Cardiac muscle cell (in vitro differentiated cells and primary cell): ENCODE measurements around the gene KCNQ2. TPM values are rescaled to one million over a fixed set of nuclear protein-coding genes. Genes with fewer than 3 reads are reported as not detected.

Experiments used
- DNase-seq, 2 donors: peaks; one replicate each; pipeline versions ENCODE4 v3.0.0 to v3.0.0-alpha.2; 2010 to 2017; ENCODE audit warnings: low read depth in 1 of 2, low spot score in 1 of 2
- H3K27ac ChIP-seq: fragments of 200-600 bp; sonication (generic); 2 replicates; pipeline ENCODE4 v1.5.1; 2016
- H3K27me3 ChIP-seq: fragments of 200-600 bp; sonication (generic); 2 replicates; pipeline ENCODE4 v1.6.0; 2016; ENCODE audit warnings: control low read depth
- H3K36me3 ChIP-seq: fragments of 200-600 bp; sonication (generic); 2 replicates; pipeline ENCODE4 v1.5.1; 2016; ENCODE audit warnings: control low read depth
- H3K4me1 ChIP-seq: fragments of 200-600 bp; sonication (generic); 2 replicates; pipeline ENCODE4 v1.8.1; 2017; ENCODE audit warnings: low read depth, mild to moderate bottlenecking, mixed run types
- H3K4me3 ChIP-seq: fragments of 200-600 bp; sonication (generic); 2 replicates; pipeline ENCODE4 v1.5.1; 2016; ENCODE audit warnings: mild to moderate bottlenecking
- H3K9me3 ChIP-seq: fragments of 200-600 bp; sonication (generic); 2 replicates; pipeline ENCODE4 v1.5.1; 2017; ENCODE audit warnings: low read depth, mild to moderate bottlenecking, control low read depth
- polyA plus RNA-seq: library from polyadenylated mRNA; unstranded; fragments of >200 nt; fragmentation: Nextera tagmentation; extraction: Ambion mirVana; gene quantifications from 2 replicates; pipeline ENCODE4 v1.2.1, GENCODE V29; 2016
- total RNA-seq: library from RNA; depleted of rRNA; stranded (reverse); fragments of >200 nt; gene quantifications from 2 replicates; pipeline ENCODE4 v1.2.3, GENCODE V29; 2016
- TF ChIP-seq, protein P1 (sequence below): IDR thresholded peaks from 2 replicates; pipeline ENCODE4 v1.5.1; 2012; ENCODE audit warnings: low read depth, mild to moderate bottlenecking, low read length

Gene KCNQ2
- total and polyA plus RNA-seq, 2 experiments from 2014 or later, result 13.7 to 18.6 TPM

DNA sequence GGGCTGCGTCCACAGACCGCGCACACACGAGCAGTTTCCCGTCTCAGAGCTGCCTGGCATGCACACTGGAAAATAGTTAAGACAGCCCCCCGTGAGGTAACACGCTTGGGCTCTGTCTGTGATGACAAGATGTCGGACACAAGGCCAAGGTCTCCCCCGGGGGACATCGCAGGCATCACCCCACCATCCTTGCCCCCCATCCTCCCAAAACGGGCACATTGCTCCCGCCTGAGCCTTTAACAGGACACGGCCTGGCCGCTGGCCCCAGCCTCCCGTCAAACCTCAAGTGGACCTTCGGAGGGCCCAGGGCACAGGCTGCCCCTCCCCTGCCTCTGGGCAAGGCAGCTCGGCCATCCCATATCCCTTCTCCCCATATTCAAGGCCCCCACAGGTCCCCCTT, 5.6 kb downstream of the KCNQ2 start:
- Histone ChIP-seq H3K27ac (no peak overlapping the region), H3K27me3 (peaks cover 17% of the 10 kb centered on the region), H3K9me3 (no peaks in the 10 kb centered on the region), H3K36me3 (no peaks in the 10 kb centered on the region), H3K4me3 (no peak overlapping the region), H3K4me1 (no peaks in the 10 kb centered on the region)
- DNase-seq, result no peak
- TF ChIP-seq, protein P1, sequence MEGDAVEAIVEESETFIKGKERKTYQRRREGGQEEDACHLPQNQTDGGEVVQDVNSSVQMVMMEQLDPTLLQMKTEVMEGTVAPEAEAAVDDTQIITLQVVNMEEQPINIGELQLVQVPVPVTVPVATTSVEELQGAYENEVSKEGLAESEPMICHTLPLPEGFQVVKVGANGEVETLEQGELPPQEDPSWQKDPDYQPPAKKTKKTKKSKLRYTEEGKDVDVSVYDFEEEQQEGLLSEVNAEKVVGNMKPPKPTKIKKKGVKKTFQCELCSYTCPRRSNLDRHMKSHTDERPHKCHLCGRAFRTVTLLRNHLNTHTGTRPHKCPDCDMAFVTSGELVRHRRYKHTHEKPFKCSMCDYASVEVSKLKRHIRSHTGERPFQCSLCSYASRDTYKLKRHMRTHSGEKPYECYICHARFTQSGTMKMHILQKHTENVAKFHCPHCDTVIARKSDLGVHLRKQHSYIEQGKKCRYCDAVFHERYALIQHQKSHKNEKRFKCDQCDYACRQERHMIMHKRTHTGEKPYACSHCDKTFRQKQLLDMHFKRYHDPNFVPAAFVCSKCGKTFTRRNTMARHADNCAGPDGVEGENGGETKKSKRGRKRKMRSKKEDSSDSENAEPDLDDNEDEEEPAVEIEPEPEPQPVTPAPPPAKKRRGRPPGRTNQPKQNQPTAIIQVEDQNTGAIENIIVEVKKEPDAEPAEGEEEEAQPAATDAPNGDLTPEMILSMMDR, result no peak

GRCh38 chr20:63466250-63466825, 6.1 kb downstream of the KCNQ2 start:
- no peak for DNase-seq
- H3K4me1 ChIP-seq, result no peaks in the 10 kb centered on the region
- H3K9me3 ChIP-seq, result no peaks in the 10 kb centered on the region
- H3K27ac ChIP-seq, result no peak overlapping the region
- H3K27me3 ChIP-seq, result peaks cover 11% of the 10 kb centered on the region
- no peak overlapping the region for H3K4me3 ChIP-seq
- TF ChIP-seq, protein P1, result no peak
- no peaks in the 10 kb centered on the region for H3K36me3 ChIP-seq

GRCh38 chr20:63465380-63466249, 6.8 kb downstream of the KCNQ2 start:
- TF ChIP-seq, protein P1, result no peak
- H3K27me3 ChIP-seq, result peaks cover 4% of the 10 kb centered on the region
- H3K9me3 ChIP-seq, result no peaks in the 10 kb centered on the region
- H3K27ac ChIP-seq, result no peak overlapping the region
- H3K36me3 ChIP-seq, result no peaks in the 10 kb centered on the region
- H3K4me1 ChIP-seq, result no peaks in the 10 kb centered on the region
- H3K4me3 ChIP-seq, result no peak overlapping the region
- DNase-seq, result no peak

- no peaks in the 10 kb centered on the region for H3K4me1 ChIP-seq
- no peaks in the 10 kb centered on the region for H3K36me3 ChIP-seq
- no peak overlapping the region for H3K27ac ChIP-seq
- no peaks in the 10 kb centered on the region for H3K27me3 ChIP-seq
- no peak overlapping the region for H3K4me3 ChIP-seq
- H3K9me3 ChIP-seq, result no peaks in the 10 kb centered on the region
- TF ChIP-seq, protein P1, result no peak
- no peak for DNase-seq
Observed at GRCh38 chr20:63464289-63464635, 8.2 kb downstream of the KCNQ2 start.

GRCh38 chr20:63463400-63464288, 8.8 kb downstream of the KCNQ2 start:
- no peak for DNase-seq
- no peak overlapping the region for H3K27ac ChIP-seq
- no peaks in the 10 kb centered on the region for H3K4me1 ChIP-seq
- TF ChIP-seq, protein P1, result no peak
- H3K27me3 ChIP-seq, result no peaks in the 10 kb centered on the region
- H3K36me3 ChIP-seq, result no peaks in the 10 kb centered on the region
- H3K4me3 ChIP-seq, result no peak overlapping the region
- no peaks in the 10 kb centered on the region for H3K9me3 ChIP-seq
